Thyroid gland (tissue), 4 donors: ENCODE results near the gene BARX1. TPM values are rescaled to one million over a fixed set of nuclear protein-coding genes. Genes with fewer than 3 reads are reported as not detected.
"Not testable (repeated sequence)": the region's sequence is repeated elsewhere in the genome, so short reads cannot be mapped to it uniquely, and the experiment has no call there.

Source experiments
- DNase-seq, 2 donors: peaks; one replicate each; pipeline ENCODE4 v3.0.0-alpha.2; 2019
- H3K27ac ChIP-seq, 3 donors: fragments of 200-600 bp; sonication (generic); 1 replicate in 2 of 3; 2 replicates in 1 of 3; pipeline ENCODE4 v1.5.1; 2016 to 2019; ENCODE audit warnings: mild to moderate bottlenecking in 1 of 3, moderate library complexity in 1 of 3
- H3K27me3 ChIP-seq: fragments of 200-600 bp; sonication (generic); one replicate; pipeline ENCODE4 v1.5.1; 2019
- H3K36me3 ChIP-seq, 2 donors: fragments of 200-600 bp; sonication (generic); one replicate each; pipeline ENCODE4 v1.5.1; 2016 to 2019
- H3K4me1 ChIP-seq, 2 donors: fragments of 200-600 bp; sonication (generic); one replicate each; pipeline ENCODE4 v1.5.1; 2017 to 2019
- H3K4me3 ChIP-seq, 3 donors: fragments of 200-600 bp; sonication (generic); replicated peaks in 1 of 3; 1 replicate in 2 of 3; 2 replicates in 1 of 3; pipeline ENCODE4 v1.5.1; 2016; ENCODE audit warnings: mild to moderate bottlenecking in 1 of 3
- H3K9me3 ChIP-seq: fragments of 200-600 bp; sonication (generic); one replicate; pipeline ENCODE4 v1.5.1; 2017
- POLR2A ChIP-seq, 2 donors: fragments of 450-650 bp; IDR thresholded peaks; one replicate each; pipeline ENCODE4 v1.6.1; 2017; ENCODE audit warnings: antibody characterized with exemption in 2 of 2, mild to moderate bottlenecking in 2 of 2, moderate library complexity in 1 of 2
- WGBS, 2 donors: methylation state at CpG; one replicate each; pipeline ENCODE4 v1.1.5; 2017; 5-methylcytosine and 5-hydroxymethylcytosine counted together
- intact Hi-C: fragments of 100-400 bp; cut with DNase I; formaldehyde crosslinking; loops from one replicate; pipeline ENCODE4 v1.15.1; 2023
- total RNA-seq, 4 donors: library from RNA; depleted of rRNA; stranded (reverse); fragments of >200 nt; gene quantifications; one replicate each; pipeline ENCODE4 v1.2.3, GENCODE V29; 2016
- TF ChIP-seq, protein P1 (sequence below), 6 experiments: fragments of 200-600 bp in 3 of 6; fragments of 450-650 bp in 3 of 6; sonication (generic) in 3 of 6; IDR thresholded peaks; one replicate each; pipeline ENCODE4 v1.5.1; 2016 to 2019; ENCODE audit warnings: antibody characterized with exemption in 6 of 6, mild to moderate bottlenecking in 2 of 6, inconsistent platforms in 1 of 6, moderate library complexity in 1 of 6

The BARX1 gene
- total RNA-seq, 4 donors from 2014 or later: 0.33 to 2.1 (median 0.75) TPM; not detected in 1

DNA sequence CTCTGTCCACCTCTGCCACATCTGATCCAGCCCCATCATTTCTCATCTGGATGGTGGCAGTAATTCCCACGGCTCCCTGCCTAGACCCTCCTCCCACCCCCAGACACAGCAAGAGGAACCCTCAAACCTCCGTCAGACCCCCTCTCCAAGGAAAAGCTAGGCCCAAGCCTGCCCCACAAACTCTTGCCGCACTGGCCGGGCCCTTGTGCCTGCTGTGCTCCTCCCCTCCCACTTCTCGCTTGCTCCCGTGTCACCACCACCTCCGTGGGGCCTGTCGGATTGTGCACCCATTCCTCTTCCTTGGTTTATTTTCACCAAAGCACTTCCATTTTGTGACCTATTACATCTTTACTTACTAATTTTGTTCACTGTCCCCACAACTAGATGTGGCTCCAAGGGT lies 14.2 kb downstream of the BARX1 start:
- 88 to 94% methylated on average over 8 of the region's 8 CpGs for WGBS, 2 donors
- Histone ChIP-seq H3K4me3 (no peak overlapping the region), H3K27me3 (no peaks in the 10 kb centered on the region), H3K9me3 (no peaks in the 10 kb centered on the region), H3K4me1 (peaks cover 4 to 6% of the 10 kb centered on the region in 2 donors), H3K36me3 (no peaks in the 10 kb centered on the region), H3K27ac (no peak overlapping the region)
- no peak for DNase-seq
- intact Hi-C loops: no loop called here
- TF ChIP-seq, protein P1, sequence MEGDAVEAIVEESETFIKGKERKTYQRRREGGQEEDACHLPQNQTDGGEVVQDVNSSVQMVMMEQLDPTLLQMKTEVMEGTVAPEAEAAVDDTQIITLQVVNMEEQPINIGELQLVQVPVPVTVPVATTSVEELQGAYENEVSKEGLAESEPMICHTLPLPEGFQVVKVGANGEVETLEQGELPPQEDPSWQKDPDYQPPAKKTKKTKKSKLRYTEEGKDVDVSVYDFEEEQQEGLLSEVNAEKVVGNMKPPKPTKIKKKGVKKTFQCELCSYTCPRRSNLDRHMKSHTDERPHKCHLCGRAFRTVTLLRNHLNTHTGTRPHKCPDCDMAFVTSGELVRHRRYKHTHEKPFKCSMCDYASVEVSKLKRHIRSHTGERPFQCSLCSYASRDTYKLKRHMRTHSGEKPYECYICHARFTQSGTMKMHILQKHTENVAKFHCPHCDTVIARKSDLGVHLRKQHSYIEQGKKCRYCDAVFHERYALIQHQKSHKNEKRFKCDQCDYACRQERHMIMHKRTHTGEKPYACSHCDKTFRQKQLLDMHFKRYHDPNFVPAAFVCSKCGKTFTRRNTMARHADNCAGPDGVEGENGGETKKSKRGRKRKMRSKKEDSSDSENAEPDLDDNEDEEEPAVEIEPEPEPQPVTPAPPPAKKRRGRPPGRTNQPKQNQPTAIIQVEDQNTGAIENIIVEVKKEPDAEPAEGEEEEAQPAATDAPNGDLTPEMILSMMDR (IDR thresholded peaks at IDR 0.05): no peak
- TF ChIP-seq POLR2A (IDR thresholded peaks at IDR 0.05): no peak

DNA sequence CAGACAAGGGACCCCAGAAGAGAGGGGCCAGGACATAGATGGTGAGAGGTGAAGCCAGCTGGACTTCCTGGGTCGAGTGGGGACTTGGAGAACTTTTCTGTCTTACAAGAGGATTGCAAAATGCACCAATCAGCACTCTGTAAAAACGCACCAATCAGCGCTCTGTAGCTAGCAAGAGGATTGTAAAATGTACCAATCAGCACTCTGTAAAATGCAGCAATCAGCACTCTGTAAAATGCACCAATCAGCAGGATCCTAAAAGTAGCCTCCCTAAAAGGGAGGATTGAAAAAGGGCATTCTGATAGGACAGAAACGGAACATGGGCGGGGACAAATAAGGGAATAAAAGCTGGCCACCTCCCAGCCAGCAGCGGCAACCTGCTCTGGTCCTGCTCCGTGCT lies 15.6 kb downstream of the BARX1 start:
- H3K4me3 ChIP-seq, intact Hi-C loops, H3K27ac ChIP-seq, DNase-seq, H3K9me3 ChIP-seq, H3K27me3 ChIP-seq, H3K36me3 ChIP-seq, H3K4me1 ChIP-seq: not testable (repeated sequence)
- WGBS, 2 donors: 74% methylated on average over 7 of the region's 7 CpGs

DNA sequence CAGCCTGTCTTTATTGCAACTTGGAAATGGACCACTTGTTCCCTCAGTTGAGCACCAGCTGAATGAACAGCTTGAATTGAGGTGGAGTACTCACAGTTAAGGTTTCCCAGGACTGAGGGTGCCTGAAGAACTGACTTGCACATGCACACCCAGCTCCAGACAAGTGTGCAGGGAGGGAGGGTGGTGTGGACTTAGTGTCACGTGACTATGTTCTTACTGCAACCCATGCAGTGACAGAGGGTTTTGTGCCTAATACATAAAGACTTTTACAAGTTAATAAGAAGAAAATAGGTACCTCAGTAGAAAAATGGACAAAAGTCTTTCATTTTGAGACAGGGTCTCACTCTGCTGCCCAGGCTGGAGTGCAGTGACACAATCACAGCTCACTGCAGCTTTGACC lies 18.0 kb downstream of the BARX1 start:
- intact Hi-C loops: no loop called here
- DNase-seq: no peak
- H3K4me3 ChIP-seq: no peak overlapping the region
- no peaks in the 10 kb centered on the region for H3K9me3 ChIP-seq
- H3K27ac ChIP-seq: no peak overlapping the region
- 13 to 56% methylated on average over 1 of the region's 1 CpG for WGBS, 2 donors
- H3K36me3 ChIP-seq: no peaks in the 10 kb centered on the region
- no peak for TF ChIP-seq POLR2A (IDR thresholded peaks at IDR 0.05)
- TF ChIP-seq, protein P1 (IDR thresholded peaks at IDR 0.05): no peak
- no peaks in the 10 kb centered on the region for H3K27me3 ChIP-seq
- no peaks in the 10 kb centered on the region for H3K4me1 ChIP-seq

DNA sequence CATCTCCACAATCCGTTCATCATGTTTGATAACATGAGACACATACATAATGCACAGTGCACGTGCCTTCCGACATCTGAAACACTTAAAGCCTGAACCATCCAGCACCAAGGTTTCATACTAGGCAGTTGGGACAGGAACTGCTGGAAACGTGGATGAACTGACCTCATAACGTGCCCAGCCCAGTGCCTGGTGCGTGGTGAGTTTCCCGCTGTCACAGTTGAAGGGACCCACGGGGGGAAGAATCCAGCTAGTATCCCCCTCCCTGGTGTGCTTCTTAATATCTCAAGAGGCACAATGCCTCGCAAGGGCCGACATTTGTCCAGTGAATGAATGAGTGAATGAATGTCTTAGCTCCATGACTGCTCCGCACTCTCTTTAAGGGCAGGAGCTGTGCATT lies 23.2 kb downstream of the BARX1 start:
- Histone ChIP-seq H3K27ac (no peak overlapping the region), H3K4me3 (no peak overlapping the region), H3K36me3 (no peaks in the 10 kb centered on the region), H3K9me3 (no peaks in the 10 kb centered on the region), H3K27me3 (no peaks in the 10 kb centered on the region), H3K4me1 (no peaks in the 10 kb centered on the region)
- TF ChIP-seq POLR2A (IDR thresholded peaks at IDR 0.05): no peak
- TF ChIP-seq, protein P1 (IDR thresholded peaks at IDR 0.05): no peak
- intact Hi-C loops: no loop called here
- no peak for DNase-seq
- 84 to 88% methylated on average over 11 of the region's 11 CpGs for WGBS, 2 donors

DNA sequence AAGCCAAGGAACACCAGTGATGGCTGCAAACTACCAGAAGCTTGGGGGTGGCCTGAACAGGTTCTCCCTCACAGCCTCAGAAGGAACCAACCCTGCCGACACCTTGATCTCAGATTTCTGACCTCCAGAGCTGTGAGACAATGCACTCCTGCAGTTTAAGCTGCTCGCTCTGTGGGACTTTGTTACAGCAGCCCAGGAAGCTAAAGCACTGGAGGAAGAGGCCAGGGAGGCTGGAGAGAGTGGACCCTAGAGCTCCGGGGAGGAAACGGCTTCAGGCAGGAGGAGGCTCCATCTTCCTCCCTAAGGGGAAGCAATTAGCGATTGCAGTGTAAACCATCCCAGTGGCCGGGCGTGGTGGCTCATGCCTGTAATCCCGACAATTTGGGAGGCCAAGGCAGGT lies 25.1 kb downstream of the BARX1 start:
- TF ChIP-seq, protein P1 (IDR thresholded peaks at IDR 0.05): no peak
- TF ChIP-seq POLR2A (IDR thresholded peaks at IDR 0.05): no peak
- 27 to 42% methylated on average over 3 to 8 of the region's 8 CpGs for WGBS, 2 donors

DNA sequence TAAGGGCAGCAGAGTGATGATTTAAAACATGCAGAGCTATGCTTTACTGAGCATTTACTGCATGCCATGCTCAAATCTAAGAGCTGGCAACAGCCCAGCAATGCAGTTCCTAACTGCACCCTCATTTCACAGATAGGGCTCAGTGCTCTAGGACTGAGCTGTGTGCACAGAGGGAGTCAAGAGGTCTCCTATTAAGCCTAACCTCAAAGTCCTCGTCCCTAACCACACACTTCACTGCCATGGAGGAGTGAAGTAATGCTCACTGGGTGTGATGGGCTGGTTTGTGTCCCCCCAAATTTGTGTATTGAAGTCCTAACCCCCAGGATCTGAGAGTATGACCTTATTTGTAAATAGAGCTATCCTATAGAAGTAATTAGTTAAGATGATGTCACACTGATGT lies 25.9 kb downstream of the BARX1 start:
- no peak for DNase-seq
- Histone ChIP-seq H3K27ac (no peak overlapping the region), H3K9me3 (no peaks in the 10 kb centered on the region), H3K4me3 (no peak overlapping the region), H3K4me1 (no peaks in the 10 kb centered on the region), H3K36me3 (no peaks in the 10 kb centered on the region), H3K27me3 (no peaks in the 10 kb centered on the region)
- no peak for TF ChIP-seq POLR2A (IDR thresholded peaks at IDR 0.05)
- TF ChIP-seq, protein P1 (IDR thresholded peaks at IDR 0.05): no peak
- 33 to 62% methylated on average over 1 of the region's 1 CpG for WGBS, 2 donors
- intact Hi-C loops: no loop called here

More for the DNA sequence above, 25.1 kb downstream of the BARX1 start:
- no peak overlapping the region for H3K27ac ChIP-seq
- no peaks in the 10 kb centered on the region for H3K36me3 ChIP-seq
- intact Hi-C loops: no loop called here
- H3K9me3 ChIP-seq: no peaks in the 10 kb centered on the region
- H3K27me3 ChIP-seq: no peaks in the 10 kb centered on the region
- DNase-seq: no peak
- H3K4me3 ChIP-seq: no peak overlapping the region
- no peaks in the 10 kb centered on the region for H3K4me1 ChIP-seq
